ENCODE measurements around the gene DUSP3.

DNA sequence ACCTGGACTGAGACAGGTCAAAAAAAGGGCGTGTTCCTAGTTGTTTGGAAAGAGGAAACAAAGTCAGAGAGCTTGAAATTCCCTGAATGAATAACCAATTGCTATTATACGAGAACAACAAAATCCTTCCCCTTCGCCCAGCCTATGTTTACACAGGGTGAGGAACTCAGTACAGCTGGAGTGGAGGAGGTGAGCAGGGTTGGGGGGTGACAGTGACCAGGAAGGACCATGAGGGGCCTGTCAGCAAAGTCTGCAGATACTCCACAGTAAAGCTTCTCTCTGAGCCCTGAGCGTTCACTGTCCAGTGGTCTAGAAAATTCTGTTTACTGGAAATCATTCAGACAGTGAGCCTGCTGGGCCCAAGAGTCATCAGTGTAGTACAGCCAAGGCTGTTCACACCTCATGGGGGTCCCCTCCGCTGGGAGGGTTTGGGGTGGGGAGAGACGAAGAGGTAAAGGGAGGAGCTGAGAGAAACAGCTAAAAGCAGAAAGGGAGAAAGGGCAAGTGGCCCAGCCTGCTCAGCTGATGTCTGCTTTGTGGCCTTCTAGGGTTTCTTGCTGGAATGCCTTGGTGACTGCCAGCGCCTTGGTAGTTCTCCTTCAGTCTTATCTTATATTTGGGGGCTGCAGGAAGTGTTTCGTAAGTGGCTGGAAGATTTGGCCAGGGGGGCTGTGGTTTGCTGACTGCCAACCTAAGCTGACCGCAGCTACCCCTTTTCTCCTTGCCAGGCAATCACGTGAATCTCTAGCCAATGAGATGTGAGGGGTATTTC, 5.7 kb downstream of the DUSP3 start:
- TF ChIP-seq ISX (CRISPR knock-in tag; conservative IDR thresholded peaks at IDR 0.05), result no peak
- no peak for TF ChIP-seq ZNF367 (CRISPR knock-in tag; IDR thresholded peaks at IDR 0.05; ENCODE audit: borderline replicate concordance)
- no peak for TF ChIP-seq CENPT (CRISPR knock-in tag; IDR thresholded peaks at IDR 0.05; ENCODE audit: low read depth)
- TF ChIP-seq, protein P1, sequence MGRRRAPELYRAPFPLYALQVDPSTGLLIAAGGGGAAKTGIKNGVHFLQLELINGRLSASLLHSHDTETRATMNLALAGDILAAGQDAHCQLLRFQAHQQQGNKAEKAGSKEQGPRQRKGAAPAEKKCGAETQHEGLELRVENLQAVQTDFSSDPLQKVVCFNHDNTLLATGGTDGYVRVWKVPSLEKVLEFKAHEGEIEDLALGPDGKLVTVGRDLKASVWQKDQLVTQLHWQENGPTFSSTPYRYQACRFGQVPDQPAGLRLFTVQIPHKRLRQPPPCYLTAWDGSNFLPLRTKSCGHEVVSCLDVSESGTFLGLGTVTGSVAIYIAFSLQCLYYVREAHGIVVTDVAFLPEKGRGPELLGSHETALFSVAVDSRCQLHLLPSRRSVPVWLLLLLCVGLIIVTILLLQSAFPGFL (CRISPR knock-in tag; IDR thresholded peaks at IDR 0.05), result no peak
- TF ChIP-seq, protein P2, sequence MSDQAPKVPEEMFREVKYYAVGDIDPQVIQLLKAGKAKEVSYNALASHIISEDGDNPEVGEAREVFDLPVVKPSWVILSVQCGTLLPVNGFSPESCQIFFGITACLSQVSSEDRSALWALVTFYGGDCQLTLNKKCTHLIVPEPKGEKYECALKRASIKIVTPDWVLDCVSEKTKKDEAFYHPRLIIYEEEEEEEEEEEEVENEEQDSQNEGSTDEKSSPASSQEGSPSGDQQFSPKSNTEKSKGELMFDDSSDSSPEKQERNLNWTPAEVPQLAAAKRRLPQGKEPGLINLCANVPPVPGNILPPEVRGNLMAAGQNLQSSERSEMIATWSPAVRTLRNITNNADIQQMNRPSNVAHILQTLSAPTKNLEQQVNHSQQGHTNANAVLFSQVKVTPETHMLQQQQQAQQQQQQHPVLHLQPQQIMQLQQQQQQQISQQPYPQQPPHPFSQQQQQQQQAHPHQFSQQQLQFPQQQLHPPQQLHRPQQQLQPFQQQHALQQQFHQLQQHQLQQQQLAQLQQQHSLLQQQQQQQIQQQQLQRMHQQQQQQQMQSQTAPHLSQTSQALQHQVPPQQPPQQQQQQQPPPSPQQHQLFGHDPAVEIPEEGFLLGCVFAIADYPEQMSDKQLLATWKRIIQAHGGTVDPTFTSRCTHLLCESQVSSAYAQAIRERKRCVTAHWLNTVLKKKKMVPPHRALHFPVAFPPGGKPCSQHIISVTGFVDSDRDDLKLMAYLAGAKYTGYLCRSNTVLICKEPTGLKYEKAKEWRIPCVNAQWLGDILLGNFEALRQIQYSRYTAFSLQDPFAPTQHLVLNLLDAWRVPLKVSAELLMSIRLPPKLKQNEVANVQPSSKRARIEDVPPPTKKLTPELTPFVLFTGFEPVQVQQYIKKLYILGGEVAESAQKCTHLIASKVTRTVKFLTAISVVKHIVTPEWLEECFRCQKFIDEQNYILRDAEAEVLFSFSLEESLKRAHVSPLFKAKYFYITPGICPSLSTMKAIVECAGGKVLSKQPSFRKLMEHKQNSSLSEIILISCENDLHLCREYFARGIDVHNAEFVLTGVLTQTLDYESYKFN (CRISPR knock-in tag; conservative IDR thresholded peaks at IDR 0.05), result no peak
- no peak for TF ChIP-seq ZFP1 (CRISPR knock-in tag; IDR thresholded peaks at IDR 0.05)
